Ectodermal cell (in vitro differentiated cells): ENCODE results near the gene REPS2.

Experiments
- H3K27ac ChIP-seq: 2 replicates; pipeline ENCODE4 v1.7.0; 2013; ENCODE audit warnings: mild to moderate bottlenecking, low read depth, low read length; ENCODE audit not compliant: insufficient read depth, poor library complexity, severe bottlenecking
- H3K27me3 ChIP-seq: 2 replicates; pipeline ENCODE4 v1.7.0; 2013; ENCODE audit warnings: mild to moderate bottlenecking, low read length; ENCODE audit not compliant: insufficient read depth, control insufficient read depth, poor library complexity, severe bottlenecking
- H3K36me3 ChIP-seq: one replicate; pipeline ENCODE4 v1.7.0; 2013; ENCODE audit warnings: low read length; ENCODE audit not compliant: control insufficient read depth, insufficient read depth
- H3K4me1 ChIP-seq: one replicate; pipeline ENCODE4 v1.7.0; 2013; ENCODE audit warnings: low read length; ENCODE audit not compliant: control insufficient read depth, insufficient read depth
- H3K4me3 ChIP-seq: 2 replicates; pipeline ENCODE4 v1.7.0; 2013; ENCODE audit warnings: low read depth, low read length, control low read depth; ENCODE audit not compliant: insufficient read depth
- H3K9me3 ChIP-seq: 2 replicates; pipeline ENCODE4 v1.7.0; 2013; ENCODE audit warnings: mild to moderate bottlenecking, low read length, moderate library complexity; ENCODE audit not compliant: control insufficient read depth
- WGBS, 2 experiments: methylation state at CpG; one replicate each; pipeline ENCODE4 v1.1.7; 2013; ENCODE audit warnings: missing lambda C conversion rate in 2 of 2; 5-methylcytosine and 5-hydroxymethylcytosine counted together

REPS2 gene

GRCh38 chrX:16979226-16979625 is 32.8 kb downstream of the REPS2 start:
- no peaks in the 10 kb centered on the region for H3K9me3 ChIP-seq
- no peaks in the 10 kb centered on the region for H3K27me3 ChIP-seq
- H3K4me3 ChIP-seq = no peak overlapping the region
- 100% methylated on average over 1 of the region's 1 CpG for WGBS, 2 experiments
- H3K36me3 ChIP-seq = no peaks in the 10 kb centered on the region
- no peaks in the 10 kb centered on the region for H3K4me1 ChIP-seq
- no peak overlapping the region for H3K27ac ChIP-seq

DNA sequence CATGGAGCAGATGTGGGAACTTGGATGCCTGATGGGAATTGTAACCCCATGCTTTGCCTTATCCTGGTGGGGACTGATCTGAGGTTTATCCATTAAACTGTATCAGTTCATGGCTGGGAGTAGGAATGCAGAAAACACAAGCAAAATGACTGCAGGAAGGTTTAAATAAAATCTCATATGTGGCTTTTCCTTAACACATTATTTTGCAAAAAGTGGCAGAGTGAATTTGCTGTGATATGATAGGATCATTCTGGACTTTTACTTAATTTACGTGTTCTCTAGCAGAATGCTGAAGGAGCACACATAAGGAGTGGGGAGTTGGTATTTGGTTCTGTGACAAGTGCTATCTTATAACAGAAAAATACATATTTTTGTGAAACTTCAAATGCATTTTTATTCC is 34.8 kb downstream of the REPS2 start:
- no peaks in the 10 kb centered on the region for H3K36me3 ChIP-seq
- no peaks in the 10 kb centered on the region for H3K4me1 ChIP-seq
- no peak overlapping the region for H3K27ac ChIP-seq
- no peaks in the 10 kb centered on the region for H3K9me3 ChIP-seq
- no peak overlapping the region for H3K4me3 ChIP-seq
- 100% methylated on average over 1 of the region's 1 CpG; no CpG with 5 or more reads in 1 of the 2 experiments for WGBS, 2 experiments
- no peaks in the 10 kb centered on the region for H3K27me3 ChIP-seq

DNA sequence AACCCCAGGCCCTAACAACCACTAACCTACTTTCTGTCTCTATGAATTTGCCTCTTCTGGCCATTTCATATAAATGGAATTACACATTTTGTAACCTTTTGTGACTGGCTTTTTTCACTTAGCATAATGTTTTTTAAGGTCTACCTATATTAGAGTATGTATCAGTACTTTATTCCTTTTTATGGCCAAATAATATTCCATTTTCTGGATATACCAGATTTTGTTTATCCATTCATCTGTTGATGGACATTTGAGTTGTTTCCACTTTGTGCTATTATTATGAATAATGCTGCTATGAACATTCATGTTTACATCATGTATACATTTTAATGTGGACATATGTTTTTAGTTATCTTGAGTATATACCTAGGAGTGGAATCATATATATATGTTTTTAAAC is 35.5 kb downstream of the REPS2 start:
- no peaks in the 10 kb centered on the region for H3K36me3 ChIP-seq
- H3K4me3 ChIP-seq = no peak overlapping the region
- H3K27ac ChIP-seq = no peak overlapping the region
- H3K9me3 ChIP-seq = no peaks in the 10 kb centered on the region
- H3K27me3 ChIP-seq = no peaks in the 10 kb centered on the region
- no peaks in the 10 kb centered on the region for H3K4me1 ChIP-seq

DNA sequence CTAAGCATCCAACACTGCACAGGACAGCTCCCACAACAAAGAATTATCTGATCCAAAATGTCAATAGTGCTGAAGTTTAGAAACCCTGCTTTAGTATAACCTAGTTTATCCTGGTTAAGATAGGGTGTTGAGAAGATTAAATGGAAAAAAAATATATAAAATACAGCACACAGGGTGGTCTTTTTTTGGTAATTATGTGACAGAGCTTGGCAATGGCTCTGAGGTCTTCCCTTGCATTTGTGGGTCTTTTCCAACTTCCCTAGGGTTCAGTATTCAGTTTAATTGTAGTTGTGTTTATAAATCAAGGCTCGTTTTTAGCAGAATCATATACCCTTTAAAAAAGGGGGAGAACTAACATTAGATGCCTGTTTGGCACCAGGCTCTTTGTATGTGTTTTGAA is 36.6 kb downstream of the REPS2 start:
- WGBS, 2 experiments = 80% methylated on average over 1 of the region's 1 CpG; no CpG with 5 or more reads in 1 of the 2 experiments

DNA sequence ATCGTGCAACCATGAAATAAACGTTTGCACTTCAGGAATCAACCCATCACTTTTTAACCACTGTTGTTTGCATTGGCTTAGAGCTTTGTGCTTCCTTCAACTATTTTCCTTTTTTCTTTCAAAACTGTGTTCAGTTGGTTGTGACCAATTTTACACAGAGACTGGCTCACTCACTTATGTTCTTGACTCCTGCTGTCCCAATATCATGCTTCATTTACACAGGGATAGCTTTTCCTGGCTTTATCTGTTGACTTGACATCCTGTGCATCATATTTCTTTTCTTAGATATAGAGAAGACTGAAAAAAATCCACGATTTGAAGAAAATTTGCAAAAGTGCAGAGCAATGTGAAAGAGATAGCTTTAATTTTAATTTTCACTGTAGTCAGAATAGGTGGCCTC is 38.8 kb downstream of the REPS2 start:
- Histone ChIP-seq H3K4me1 (no peaks in the 10 kb centered on the region), H3K4me3 (no peak overlapping the region), H3K9me3 (no peaks in the 10 kb centered on the region), H3K27me3 (no peaks in the 10 kb centered on the region), H3K27ac (no peak overlapping the region), H3K36me3 (no peaks in the 10 kb centered on the region)
- WGBS, 2 experiments = 83 to 91% methylated on average over 3 of the region's 3 CpGs

More for the DNA sequence above, 36.6 kb downstream of the REPS2 start:
- H3K27me3 ChIP-seq = no peaks in the 10 kb centered on the region
- no peaks in the 10 kb centered on the region for H3K36me3 ChIP-seq
- H3K27ac ChIP-seq = no peak overlapping the region
- H3K4me1 ChIP-seq = no peaks in the 10 kb centered on the region
- no peaks in the 10 kb centered on the region for H3K9me3 ChIP-seq
- H3K4me3 ChIP-seq = no peak overlapping the region

DNA sequence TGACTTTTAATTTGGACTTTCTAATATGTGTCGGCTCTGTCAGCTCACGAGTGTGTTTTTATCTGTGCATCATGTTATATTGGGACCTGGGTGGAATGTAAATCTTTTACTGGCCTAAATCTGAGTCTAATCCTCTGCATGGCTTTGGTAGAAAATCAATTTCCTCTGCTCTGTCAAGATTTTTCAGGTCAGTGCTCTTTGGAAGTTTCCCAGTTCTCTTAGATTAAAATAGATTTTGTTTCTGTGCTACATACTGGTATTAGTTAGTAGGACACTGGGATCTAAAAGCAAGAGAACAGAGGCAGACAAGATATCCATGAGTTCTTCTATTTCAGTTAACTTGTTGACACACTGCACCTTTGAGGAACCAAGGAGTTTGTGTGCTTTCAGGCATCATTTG is 39.7 kb downstream of the REPS2 start:
- Histone ChIP-seq H3K27me3 (no peaks in the 10 kb centered on the region), H3K36me3 (no peaks in the 10 kb centered on the region), H3K4me1 (no peaks in the 10 kb centered on the region), H3K9me3 (no peaks in the 10 kb centered on the region), H3K4me3 (no peak overlapping the region), H3K27ac (no peak overlapping the region)
- 89 to 94% methylated on average over 2 of the region's 2 CpGs for WGBS, 2 experiments

DNA sequence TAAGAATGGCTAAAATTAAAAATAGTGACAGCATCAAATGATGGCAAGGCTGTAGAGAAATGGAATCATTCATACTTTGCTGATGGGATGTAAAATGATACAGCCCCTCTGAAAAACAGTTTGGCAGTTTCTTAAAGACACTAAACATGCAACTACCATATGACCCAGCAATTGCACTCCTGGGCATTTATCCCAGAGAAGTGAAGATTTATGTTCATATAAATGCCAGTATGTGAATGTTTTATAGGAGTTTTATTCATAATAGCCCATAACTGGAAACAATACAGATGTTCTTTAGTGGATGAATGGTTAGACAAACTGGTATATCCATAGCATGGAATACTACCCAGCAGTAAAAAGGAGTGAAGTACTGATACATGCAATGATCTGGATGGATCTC is 43.3 kb downstream of the REPS2 start:
- Histone ChIP-seq H3K27me3 (no peaks in the 10 kb centered on the region), H3K4me3 (no peak overlapping the region), H3K36me3 (no peaks in the 10 kb centered on the region), H3K4me1 (no peaks in the 10 kb centered on the region), H3K9me3 (no peaks in the 10 kb centered on the region), H3K27ac (no peak overlapping the region)

DNA sequence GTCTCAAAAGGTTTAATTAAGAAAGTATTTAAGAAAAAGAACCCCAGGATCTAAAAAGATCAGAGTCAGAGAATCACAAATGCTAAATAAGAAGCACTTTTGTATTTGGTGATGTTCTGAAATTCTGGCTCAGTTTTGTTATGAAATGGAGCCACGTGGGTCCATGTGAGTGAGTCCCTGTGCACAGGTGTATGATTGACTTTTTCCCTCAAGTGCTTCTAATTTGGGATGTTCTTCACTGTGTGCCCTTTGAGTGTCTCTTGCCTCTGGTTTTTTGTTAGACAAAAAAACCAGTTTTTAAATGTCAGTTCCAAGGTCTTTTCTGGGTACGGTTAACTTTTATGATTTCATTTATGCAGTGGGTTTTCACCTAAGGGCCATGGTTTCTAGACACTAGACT is 44.4 kb downstream of the REPS2 start:
- H3K36me3 ChIP-seq = no peaks in the 10 kb centered on the region
- no peaks in the 10 kb centered on the region for H3K9me3 ChIP-seq
- no peak overlapping the region for H3K4me3 ChIP-seq
- 89 to 96% methylated on average over 2 of the region's 2 CpGs for WGBS, 2 experiments
- H3K27me3 ChIP-seq = no peaks in the 10 kb centered on the region
- no peak overlapping the region for H3K27ac ChIP-seq
- no peaks in the 10 kb centered on the region for H3K4me1 ChIP-seq

DNA sequence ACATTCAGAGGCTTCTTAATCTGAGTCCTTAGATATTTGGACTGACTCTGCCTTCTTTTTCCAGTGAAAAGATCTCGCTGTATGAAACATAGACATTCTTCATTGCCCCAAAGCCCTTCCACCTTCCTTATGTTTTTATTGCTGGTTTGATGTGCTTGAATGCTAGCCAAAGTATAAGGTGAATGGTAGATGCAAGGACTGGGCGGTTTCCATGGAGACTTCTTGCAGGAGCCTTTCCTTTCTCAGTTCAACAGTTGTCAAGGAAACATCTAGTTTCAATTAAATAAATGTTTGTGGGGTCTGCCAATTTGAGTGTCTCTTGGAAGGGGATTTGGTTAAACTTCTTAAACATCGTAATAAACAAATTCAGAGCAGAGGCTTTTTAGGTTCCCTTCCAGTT is 46.0 kb downstream of the REPS2 start:
- H3K4me3 ChIP-seq = no peak overlapping the region
- no peak overlapping the region for H3K27ac ChIP-seq
- no peaks in the 10 kb centered on the region for H3K9me3 ChIP-seq
- no peaks in the 10 kb centered on the region for H3K36me3 ChIP-seq
- 85% methylated on average over 1 of the region's 3 CpGs; no CpG with 5 or more reads in 1 of the 2 experiments for WGBS, 2 experiments
- no peaks in the 10 kb centered on the region for H3K4me1 ChIP-seq
- no peaks in the 10 kb centered on the region for H3K27me3 ChIP-seq

GRCh38 chrX:16992951-16993350 is 46.5 kb downstream of the REPS2 start:
- no peaks in the 10 kb centered on the region for H3K4me1 ChIP-seq
- no peaks in the 10 kb centered on the region for H3K36me3 ChIP-seq
- no peaks in the 10 kb centered on the region for H3K27me3 ChIP-seq
- no peak overlapping the region for H3K27ac ChIP-seq
- H3K4me3 ChIP-seq = no peak overlapping the region
- H3K9me3 ChIP-seq = no peaks in the 10 kb centered on the region
- 90 to 93% methylated on average over 2 of the region's 2 CpGs for WGBS, 2 experiments

DNA sequence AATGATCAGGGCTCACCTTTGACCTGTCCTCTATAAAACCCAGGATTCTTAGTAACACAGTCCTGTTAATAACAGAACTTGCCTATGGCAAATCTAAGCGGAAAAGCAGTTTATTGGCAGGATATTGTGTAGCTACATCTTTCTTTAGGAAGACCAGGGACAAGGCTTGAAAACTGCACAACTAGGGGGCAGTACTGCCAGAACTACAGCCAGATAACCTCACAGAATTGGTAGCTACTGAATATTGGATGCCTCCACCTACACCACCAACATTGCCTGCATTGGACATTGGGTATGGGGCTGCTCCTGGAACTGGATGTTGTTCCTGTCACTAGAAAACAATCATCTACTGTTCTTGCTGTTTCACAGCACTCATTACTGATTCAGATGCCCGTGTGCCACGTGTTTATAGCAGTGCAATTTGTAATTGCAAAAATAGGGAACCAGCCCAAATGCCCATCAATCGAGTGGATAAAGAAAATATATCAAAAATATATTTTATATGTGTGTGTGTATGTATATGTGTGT is 47.4 kb downstream of the REPS2 start:
- Histone ChIP-seq H3K36me3 (no peaks in the 10 kb centered on the region), H3K27ac (no peak overlapping the region), H3K4me1 (no peaks in the 10 kb centered on the region), H3K4me3 (no peak overlapping the region), H3K9me3 (no peaks in the 10 kb centered on the region), H3K27me3 (no peaks in the 10 kb centered on the region)
- 86% methylated on average over 1 of the region's 4 CpGs; no CpG with 5 or more reads in 1 of the 2 experiments for WGBS, 2 experiments
